Measurements from ENCODE around the gene FIBP. TPM values are rescaled to one million over a fixed set of nuclear protein-coding genes. Genes with fewer than 3 reads are reported as not detected.

FIBP gene
- total RNA-seq, 1 experiment from 2014 or later: 93.1 TPM

DNA sequence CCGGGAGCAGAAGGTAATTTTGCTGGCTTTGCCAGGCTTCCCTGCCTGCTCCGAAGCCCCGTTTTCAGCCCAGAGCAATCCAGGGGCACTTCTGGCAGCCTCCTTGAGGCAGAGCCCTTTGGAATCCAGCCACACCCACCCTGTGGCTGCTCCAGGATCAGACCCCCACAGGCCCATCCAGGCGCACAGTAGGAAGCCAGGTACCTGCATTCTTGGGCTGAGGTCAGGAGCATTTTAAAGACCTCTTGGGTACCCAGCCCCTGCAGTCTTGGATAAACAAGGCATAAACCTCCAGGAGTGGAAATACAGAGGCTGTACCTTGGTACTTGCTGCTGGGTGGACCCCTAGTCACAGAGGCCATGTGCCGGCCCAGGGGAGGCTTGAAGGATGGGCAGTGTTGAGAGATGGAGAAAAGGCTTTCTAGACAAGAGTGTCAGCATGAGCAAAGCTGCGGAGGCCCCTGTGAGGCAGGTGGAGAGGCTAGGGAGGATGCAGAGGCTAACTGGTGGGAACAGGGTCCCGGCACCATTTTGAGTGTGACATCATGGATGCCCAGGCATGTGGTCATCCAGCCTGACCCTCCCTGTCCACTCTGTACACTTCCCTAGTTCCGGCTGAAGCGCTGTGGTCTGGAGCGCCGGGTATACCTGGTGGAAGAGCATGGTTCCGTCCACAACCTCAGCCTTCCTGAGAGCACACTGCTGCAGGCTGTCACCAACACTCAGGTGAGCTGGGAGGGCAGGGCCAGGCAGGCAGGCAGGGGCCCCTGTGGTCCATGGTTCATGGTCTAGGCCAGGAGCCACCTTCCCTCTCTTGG is 24.2 kb downstream of the FIBP start (continued):
- TF ChIP-seq, protein P1, sequence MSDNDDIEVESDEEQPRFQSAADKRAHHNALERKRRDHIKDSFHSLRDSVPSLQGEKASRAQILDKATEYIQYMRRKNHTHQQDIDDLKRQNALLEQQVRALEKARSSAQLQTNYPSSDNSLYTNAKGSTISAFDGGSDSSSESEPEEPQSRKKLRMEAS (CRISPR knock-in tag; IDR thresholded peaks at IDR 0.05): no peak
- TF ChIP-seq TP53 (CRISPR knock-in tag; IDR thresholded peaks at IDR 0.05) (no peak), MYBL2 (CRISPR knock-in tag; IDR thresholded peaks at IDR 0.05) (no peak), ZNF671 (CRISPR knock-in tag; IDR thresholded peaks at IDR 0.05) (no peak), ETV6 (CRISPR knock-in tag; IDR thresholded peaks at IDR 0.05) (no peak), FOXJ3 (CRISPR knock-in tag; IDR thresholded peaks at IDR 0.05; ENCODE audit: borderline replicate concordance) (no peak), NFYB (CRISPR knock-in tag; conservative IDR thresholded peaks at IDR 0.05; ENCODE audit: low read depth) (no peak)
- TF ChIP-seq, protein P2, sequence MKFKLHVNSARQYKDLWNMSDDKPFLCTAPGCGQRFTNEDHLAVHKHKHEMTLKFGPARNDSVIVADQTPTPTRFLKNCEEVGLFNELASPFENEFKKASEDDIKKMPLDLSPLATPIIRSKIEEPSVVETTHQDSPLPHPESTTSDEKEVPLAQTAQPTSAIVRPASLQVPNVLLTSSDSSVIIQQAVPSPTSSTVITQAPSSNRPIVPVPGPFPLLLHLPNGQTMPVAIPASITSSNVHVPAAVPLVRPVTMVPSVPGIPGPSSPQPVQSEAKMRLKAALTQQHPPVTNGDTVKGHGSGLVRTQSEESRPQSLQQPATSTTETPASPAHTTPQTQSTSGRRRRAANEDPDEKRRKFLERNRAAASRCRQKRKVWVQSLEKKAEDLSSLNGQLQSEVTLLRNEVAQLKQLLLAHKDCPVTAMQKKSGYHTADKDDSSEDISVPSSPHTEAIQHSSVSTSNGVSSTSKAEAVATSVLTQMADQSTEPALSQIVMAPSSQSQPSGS (CRISPR knock-in tag; IDR thresholded peaks at IDR 0.05; ENCODE audit: borderline replicate concordance, low read depth): no peak
- TF ChIP-seq, protein P3, sequence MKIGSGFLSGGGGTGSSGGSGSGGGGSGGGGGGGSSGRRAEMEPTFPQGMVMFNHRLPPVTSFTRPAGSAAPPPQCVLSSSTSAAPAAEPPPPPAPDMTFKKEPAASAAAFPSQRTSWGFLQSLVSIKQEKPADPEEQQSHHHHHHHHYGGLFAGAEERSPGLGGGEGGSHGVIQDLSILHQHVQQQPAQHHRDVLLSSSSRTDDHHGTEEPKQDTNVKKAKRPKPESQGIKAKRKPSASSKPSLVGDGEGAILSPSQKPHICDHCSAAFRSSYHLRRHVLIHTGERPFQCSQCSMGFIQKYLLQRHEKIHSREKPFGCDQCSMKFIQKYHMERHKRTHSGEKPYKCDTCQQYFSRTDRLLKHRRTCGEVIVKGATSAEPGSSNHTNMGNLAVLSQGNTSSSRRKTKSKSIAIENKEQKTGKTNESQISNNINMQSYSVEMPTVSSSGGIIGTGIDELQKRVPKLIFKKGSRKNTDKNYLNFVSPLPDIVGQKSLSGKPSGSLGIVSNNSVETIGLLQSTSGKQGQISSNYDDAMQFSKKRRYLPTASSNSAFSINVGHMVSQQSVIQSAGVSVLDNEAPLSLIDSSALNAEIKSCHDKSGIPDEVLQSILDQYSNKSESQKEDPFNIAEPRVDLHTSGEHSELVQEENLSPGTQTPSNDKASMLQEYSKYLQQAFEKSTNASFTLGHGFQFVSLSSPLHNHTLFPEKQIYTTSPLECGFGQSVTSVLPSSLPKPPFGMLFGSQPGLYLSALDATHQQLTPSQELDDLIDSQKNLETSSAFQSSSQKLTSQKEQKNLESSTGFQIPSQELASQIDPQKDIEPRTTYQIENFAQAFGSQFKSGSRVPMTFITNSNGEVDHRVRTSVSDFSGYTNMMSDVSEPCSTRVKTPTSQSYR (CRISPR knock-in tag; IDR thresholded peaks at IDR 0.05): no peak
- TF ChIP-seq, protein P4, sequence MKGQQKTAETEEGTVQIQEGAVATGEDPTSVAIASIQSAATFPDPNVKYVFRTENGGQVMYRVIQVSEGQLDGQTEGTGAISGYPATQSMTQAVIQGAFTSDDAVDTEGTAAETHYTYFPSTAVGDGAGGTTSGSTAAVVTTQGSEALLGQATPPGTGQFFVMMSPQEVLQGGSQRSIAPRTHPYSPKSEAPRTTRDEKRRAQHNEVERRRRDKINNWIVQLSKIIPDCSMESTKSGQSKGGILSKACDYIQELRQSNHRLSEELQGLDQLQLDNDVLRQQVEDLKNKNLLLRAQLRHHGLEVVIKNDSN (CRISPR knock-in tag; IDR thresholded peaks at IDR 0.05): no peak

DNA sequence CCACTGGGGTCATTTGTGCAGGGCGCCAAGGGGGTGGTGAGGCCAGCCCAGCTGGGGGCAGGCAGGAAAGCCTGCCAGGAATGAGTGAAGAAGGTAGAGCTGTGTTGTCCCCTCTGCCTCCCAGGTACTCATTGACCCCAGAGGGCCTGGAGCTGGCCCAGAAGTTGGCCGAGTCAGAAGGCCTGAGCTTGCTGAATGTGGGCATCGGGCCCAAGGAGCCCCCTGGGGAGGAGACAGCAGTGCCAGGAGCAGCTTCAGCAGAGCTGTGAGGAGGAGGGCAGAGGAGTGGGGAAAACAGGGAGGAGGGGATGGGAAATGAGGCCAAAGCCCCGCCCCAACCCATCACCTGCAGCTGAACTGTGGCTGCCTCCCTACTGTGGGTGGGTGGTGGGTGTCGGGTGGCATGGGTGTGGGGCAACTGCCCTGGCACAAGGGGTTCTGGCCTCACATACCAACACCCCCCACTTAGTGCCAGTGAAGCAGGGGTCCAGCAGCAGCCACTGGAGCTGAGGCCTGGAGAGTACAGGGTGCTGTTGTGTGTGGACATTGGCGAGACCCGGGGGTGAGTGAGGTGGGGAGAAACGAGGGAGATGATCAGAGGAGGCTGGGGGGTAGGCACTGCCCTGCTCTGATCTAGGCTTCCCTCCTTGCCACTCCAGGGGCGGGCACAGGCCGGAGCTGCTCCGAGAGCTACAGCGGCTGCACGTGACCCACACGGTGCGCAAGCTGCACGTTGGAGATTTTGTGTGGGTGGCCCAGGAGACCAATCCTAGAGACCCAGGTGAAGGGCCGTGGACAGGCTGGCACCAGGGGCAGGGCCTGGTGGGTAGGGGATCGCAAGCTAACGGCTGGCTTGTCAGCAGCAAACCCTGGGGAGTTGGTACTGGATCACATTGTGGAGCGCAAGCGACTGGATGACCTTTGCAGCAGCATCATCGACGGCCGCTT is 25.1 kb downstream of the FIBP start:
- H3K36me3 Mint-ChIP-seq: peaks cover 20% of the 10 kb centered on the region
- peak overlapping the region; percentile 72 for H3K27ac Mint-ChIP-seq

More for the DNA sequence above, 25.1 kb downstream of the FIBP start:
- peak overlapping the region; percentile 24; the same call in 1 of the 2 replicates for H3K4me3 Mint-ChIP-seq
- H3K4me1 Mint-ChIP-seq: peaks cover 17% of the 10 kb centered on the region
- H3K27me3 Mint-ChIP-seq (ENCODE audit: low read depth): peaks cover 2% of the 10 kb centered on the region
- TF ChIP-seq, protein P5, sequence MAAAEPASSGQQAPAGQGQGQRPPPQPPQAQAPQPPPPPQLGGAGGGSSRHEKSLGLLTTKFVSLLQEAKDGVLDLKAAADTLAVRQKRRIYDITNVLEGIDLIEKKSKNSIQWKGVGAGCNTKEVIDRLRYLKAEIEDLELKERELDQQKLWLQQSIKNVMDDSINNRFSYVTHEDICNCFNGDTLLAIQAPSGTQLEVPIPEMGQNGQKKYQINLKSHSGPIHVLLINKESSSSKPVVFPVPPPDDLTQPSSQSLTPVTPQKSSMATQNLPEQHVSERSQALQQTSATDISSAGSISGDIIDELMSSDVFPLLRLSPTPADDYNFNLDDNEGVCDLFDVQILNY (CRISPR knock-in tag; IDR thresholded peaks at IDR 0.05): no peak
- TF ChIP-seq RELA (CRISPR knock-in tag; IDR thresholded peaks at IDR 0.05; ENCODE audit: borderline replicate concordance): no peak
- TF ChIP-seq MXD4 (CRISPR knock-in tag; IDR thresholded peaks at IDR 0.05; ENCODE audit: borderline replicate concordance): no peak
- TF ChIP-seq MYBL2 (CRISPR knock-in tag; IDR thresholded peaks at IDR 0.05): no peak
- TF ChIP-seq, protein P2 (CRISPR knock-in tag; IDR thresholded peaks at IDR 0.05; ENCODE audit: borderline replicate concordance, low read depth): no peak
- TF ChIP-seq HMGA2 (CRISPR knock-in tag; IDR thresholded peaks at IDR 0.05): no peak
- TF ChIP-seq ATF1 (CRISPR knock-in tag; IDR thresholded peaks at IDR 0.05): no peak
- TF ChIP-seq, protein P6, sequence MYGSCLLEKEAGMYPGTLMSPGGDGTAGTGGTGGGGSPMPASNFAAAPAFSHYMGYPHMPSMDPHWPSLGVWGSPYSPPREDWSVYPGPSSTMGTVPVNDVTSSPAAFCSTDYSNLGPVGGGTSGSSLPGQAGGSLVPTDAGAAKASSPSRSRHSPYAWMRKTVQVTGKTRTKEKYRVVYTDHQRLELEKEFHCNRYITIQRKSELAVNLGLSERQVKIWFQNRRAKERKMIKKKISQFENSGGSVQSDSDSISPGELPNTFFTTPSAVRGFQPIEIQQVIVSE (CRISPR knock-in tag; IDR thresholded peaks at IDR 0.05; ENCODE audit: borderline replicate concordance): no peak
- TF ChIP-seq, protein P7, sequence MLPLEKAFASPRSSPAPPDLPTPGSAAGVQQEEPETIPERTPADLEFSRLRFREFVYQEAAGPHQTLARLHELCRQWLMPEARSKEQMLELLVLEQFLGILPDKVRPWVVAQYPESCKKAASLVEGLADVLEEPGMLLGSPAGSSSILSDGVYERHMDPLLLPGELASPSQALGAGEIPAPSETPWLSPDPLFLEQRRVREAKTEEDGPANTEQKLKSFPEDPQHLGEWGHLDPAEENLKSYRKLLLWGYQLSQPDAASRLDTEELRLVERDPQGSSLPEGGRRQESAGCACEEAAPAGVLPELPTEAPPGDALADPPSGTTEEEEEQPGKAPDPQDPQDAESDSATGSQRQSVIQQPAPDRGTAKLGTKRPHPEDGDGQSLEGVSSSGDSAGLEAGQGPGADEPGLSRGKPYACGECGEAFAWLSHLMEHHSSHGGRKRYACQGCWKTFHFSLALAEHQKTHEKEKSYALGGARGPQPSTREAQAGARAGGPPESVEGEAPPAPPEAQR (CRISPR knock-in tag; IDR thresholded peaks at IDR 0.05): no peak
- TF ChIP-seq, protein P8, sequence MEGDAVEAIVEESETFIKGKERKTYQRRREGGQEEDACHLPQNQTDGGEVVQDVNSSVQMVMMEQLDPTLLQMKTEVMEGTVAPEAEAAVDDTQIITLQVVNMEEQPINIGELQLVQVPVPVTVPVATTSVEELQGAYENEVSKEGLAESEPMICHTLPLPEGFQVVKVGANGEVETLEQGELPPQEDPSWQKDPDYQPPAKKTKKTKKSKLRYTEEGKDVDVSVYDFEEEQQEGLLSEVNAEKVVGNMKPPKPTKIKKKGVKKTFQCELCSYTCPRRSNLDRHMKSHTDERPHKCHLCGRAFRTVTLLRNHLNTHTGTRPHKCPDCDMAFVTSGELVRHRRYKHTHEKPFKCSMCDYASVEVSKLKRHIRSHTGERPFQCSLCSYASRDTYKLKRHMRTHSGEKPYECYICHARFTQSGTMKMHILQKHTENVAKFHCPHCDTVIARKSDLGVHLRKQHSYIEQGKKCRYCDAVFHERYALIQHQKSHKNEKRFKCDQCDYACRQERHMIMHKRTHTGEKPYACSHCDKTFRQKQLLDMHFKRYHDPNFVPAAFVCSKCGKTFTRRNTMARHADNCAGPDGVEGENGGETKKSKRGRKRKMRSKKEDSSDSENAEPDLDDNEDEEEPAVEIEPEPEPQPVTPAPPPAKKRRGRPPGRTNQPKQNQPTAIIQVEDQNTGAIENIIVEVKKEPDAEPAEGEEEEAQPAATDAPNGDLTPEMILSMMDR (IDR thresholded peaks at IDR 0.05): no peak
- ChIA-PET CTCF (interaction anchor here (16.6 kb wide), 1 partner anchor 26 kb away, joined by 539 read pairs; the partner anchor contains the start of genes CCDC85B and FIBP), POLR2A (no interaction called here)
- H3K9me3 Mint-ChIP-seq: no peaks in the 10 kb centered on the region
- ATAC-seq (no peak), DNase-seq (ENCODE audit: low spot score) (no peak)
